T47D (cell line): ENCODE data around the gene SPR.

Experiments used
- DNase-seq, 2 experiments: peaks; one replicate each; pipeline versions ENCODE4 v3.0.0 to v3.0.0-alpha.2; 2011 to 2012; ENCODE audit warnings: low read depth in 1 of 2, low spot score in 1 of 2
- JUND ChIP-seq: IDR thresholded peaks from 2 replicates; pipeline ENCODE4 v1.6.1; 2012; ENCODE audit warnings: low read depth
- in situ Hi-C: cut with HindIII; loops from 2 replicates; pipeline ENCODE4 v1.10.0; 2016; ENCODE audit warnings: low sequenced_read_pairs, low pct_unique_long_range_greater_than_20kb

The SPR gene

DNA sequence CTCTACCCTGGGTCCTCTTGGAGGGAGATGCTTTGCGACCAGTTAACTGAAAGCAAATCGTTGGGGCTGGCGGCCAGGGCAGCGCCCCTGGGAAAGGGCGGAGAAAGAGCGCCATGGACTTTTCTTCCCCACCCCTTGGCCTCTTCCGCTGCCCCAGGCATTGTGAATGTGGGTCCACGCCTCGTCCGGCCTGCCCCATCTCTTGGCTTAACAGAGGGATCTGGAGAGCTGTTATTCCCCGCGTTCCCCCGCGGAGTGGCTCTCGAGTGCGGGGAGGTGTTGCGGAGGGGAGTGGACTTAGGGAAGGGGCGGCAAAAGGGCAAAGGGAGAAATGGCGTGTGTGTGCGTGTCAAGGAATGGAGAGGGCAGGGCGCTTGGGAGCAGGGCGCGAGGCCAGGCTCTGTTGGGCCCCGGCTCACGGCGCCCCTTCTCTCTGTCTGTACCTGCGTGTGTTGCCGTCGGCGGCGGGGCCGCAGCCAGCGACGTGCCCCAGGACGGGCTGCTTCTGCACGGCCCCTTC lies 36.7 kb downstream of the SPR start:
- in situ Hi-C loops: no loop called here
- TF ChIP-seq JUND: no peak
- DNase-seq: no peak

DNA sequence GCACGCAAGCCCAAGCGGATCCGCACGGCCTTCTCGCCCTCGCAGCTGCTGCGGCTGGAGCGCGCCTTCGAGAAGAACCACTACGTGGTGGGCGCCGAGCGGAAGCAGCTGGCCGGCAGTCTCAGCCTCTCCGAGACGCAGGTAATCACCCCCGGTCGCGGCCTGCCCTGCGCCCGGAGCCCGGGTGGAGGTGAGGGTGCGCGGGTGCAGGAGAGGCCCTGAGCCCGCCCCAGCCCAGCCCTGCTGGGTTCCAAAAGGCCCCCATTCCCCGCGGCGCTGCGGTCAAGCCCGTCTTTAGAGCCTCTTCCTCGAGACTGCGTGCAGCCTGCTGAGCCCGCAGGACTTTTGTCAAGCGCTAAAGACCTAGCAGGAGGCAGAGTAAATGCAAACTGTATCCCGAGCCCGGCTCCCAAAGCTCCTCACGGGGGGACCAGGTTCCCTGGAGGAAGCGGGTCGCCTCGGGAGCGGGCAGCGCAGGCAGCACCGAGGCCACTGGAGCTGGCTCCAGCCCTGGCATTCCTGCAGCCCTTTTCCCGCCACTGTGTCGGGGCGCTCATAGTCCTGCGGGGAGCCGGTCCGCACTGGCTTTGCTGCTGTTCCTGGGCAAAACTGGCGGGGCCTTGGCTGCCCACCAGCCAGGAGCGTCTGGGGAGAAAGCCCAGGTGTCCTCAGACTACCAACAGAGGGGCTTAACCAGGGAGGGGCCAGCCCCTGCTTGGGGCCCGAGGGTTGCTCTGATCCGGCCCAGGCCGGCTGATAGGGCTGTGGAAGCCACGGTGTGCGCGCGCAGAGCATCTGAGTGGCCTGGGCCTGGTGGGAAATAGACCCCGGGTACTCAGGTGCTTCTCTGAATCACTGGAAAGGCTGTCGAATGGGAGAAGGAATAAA lies 37.4 kb downstream of the SPR start:
- DNase-seq: no peak
- TF ChIP-seq JUND: no peak
- in situ Hi-C loops: no loop called here

DNA sequence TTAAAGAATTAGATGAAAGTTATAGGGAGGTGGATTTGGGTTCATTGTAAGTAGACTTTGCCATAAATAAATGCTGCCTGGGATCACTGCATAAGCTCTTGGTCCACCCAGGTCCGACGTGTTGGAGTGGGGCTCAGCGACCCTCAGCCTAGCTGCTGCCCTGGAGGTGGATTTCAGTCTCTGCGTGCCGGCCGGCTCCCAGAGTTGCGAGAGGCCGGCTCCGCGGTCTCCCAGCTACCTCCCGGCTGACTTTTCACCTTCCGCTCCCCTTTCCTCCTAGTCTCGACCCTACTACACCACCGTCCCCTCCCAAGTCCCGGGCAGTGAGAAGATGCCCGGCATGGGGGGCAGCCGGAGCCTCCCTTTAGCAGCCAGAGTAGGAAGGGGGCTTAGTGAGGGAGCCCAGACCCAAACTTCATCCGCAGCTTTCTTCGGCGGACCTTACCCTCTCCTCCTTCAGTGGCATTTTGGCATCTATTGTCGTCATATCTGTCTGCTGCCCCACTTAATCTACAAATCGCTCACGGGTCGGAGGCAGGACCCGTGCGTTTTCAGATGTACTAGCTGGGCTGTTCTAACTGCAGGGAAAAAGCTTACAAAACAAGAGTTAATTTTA lies 38.2 kb downstream of the SPR start:
- in situ Hi-C loops: no loop called here
- no peak for DNase-seq
- TF ChIP-seq JUND: no peak

GRCh38 chr2:72926368-72926767 lies 39.2 kb downstream of the SPR start:
- in situ Hi-C loops: no loop called here
- no peak for TF ChIP-seq JUND
- DNase-seq: no peak

DNA sequence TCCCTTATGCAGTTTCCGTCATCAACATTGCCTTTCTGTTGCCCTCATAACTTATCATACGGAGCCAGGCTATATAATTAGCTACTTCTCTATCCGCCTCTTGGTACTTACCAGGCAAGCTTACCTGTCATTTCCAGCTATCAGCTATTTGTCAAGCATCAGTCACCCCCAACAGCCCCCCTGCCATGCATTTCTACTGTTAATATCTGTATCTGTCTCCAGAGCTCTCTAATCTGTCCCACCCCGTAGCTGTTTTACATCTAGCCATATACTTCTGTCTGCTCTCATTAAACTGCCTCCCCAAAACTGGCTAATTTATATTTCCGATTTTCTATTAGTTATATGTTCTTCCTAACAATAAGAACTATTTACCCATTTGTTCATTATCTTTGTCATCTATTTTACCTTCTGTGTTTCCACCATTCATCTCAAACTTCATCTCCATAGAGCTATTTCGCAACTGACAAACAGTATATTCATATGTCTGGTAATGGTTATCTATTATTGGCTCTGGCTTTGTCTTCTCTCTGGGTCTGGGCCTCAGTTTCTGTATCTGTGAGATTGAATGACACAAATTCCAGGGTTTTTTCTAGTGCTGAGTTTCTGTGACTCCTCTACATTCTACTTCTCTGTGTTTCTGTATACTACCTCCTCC lies 39.7 kb downstream of the SPR start:
- in situ Hi-C loops: no loop called here
- DNase-seq: no peak
- TF ChIP-seq JUND: no peak

DNA sequence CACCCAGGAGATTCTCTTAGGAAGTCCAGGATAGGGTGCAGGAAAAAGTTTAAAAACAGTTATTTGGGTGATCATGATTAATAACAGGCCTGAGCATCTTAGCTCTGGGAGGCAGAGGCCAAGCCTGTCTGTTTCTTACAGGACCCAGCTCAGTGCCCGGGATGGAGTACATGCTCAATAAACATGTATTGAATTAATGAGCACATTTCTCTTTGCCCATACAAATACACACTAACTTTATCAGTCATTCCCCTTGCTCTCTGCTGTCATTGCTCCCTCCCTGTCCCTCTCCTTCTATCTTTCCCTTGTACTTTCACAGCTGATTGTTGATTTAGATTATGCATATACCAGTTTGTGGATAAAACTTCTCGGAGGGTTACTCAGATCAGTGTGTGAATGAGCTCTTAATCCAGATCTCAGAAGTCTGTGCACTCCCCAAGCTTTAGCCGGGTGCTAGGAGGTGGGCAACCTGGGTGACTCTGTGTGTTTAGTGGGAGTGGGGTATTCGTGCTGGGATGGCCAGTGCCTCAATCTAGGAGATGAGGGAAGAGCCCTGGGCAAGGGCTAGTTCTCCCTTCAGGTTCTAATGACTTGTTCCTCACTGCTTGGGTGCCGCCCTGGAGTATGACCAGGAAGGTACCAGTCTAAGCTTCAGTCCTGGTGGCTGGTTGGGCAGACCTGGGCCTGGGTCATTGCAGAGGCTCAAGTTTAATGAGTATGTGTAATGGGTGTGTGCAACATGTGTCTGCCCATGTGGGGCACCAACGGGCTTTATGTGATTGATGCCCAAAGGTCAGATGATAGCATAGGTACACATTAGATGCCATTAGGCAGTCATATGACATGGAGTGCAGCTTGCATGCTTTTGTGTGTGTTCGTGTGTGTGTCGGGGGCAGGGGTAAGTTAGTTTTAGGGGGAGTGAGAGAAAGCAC lies 40.7 kb downstream of the SPR start:
- TF ChIP-seq JUND: no peak
- in situ Hi-C loops: no loop called here
- DNase-seq: no peak

- DNase-seq: no peak
- in situ Hi-C loops: no loop called here
- TF ChIP-seq JUND: no peak
Observed at GRCh38 chr2:72929010-72929409, 41.8 kb downstream of the SPR start.

DNA sequence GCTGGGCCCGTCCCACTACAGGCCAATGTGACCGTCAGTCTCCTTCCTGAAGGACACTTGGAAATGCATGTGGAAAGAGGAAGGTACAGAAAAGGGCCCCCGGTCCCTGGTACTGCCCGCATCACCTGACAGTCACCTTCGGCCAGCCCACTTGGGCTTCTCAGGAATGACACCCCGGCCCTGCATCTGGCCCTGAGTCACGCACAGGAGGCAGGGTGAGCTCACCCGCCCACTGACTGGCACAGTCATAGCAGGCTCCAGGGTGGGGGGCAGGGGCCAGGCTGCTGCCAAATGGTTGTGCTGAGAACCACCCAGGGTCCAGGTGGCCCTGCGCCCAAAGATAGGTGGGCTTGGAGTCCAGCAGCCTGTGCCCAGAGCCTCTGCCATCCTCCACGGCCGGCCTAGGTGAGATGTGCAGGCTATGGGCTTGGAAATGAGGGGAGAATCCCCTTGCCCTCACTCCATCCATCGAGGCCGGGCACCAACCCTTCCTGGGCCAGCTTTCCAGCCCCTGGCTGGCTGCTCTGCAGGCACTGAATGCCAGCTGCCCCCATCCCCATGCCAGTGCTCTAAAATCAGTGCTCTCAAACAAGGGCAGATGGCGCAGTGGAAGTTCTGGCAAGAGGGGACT lies 44.2 kb downstream of the SPR start:
- DNase-seq: no peak
- TF ChIP-seq JUND: no peak
- in situ Hi-C loops: no loop called here

GRCh38 chr2:72932045-72932740 lies 45.0 kb downstream of the SPR start:
- in situ Hi-C loops: no loop called here
- no peak for DNase-seq

DNA sequence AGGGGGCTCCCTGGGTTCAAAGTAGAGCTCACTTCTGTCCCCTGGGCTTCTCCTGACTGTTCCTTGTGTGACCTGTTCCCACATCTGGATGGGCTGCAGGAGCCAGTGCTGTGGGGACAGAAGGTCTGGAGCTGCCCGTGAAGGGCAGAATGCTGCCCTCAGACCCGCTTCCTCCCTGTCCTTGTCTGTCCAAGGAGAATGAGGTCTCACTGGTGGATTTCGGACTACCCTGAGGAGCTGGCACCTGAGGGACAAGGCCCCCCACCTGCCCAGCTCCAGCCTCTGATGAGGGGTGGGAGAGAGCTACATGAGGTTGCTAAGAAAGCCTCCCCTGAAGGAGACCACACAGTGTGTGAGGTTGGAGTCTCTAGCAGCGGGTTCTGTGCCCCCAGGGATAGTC lies 45.6 kb downstream of the SPR start:
- no peak for TF ChIP-seq JUND
- no peak for DNase-seq
- in situ Hi-C loops: no loop called here

More at GRCh38 chr2:72932045-72932740, 45.0 kb downstream of the SPR start:
- TF ChIP-seq JUND: no peak

DNA sequence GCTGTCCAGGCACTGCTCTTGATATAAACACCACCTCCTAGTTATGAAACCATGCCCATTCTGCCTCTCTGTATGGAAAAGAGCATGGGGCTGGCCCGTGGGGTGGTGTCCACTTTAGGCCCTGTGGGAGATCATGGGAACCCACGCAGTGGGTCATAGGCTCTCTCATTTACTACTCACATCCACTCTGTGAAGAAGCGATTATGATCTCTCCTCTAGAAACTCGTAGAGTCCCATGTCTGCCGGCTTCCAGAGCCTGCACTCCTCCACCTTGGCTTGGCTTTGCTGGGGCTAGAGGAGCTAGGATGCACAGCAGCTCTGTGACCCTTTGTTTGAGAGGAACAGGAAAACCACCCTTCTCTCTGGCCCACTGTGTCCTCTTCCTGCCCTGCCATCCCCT lies 46.0 kb downstream of the SPR start:
- in situ Hi-C loops: no loop called here
- no peak for TF ChIP-seq JUND
- no peak for DNase-seq
